Choroid plexus epithelial cell (primary cell): ENCODE results near the gene TMEM31.

Experiments
- DNase-seq: peaks from one replicate; pipeline ENCODE4 v3.0.0-alpha.2; 2010; ENCODE audit warnings: low read depth
- H3K4me3 ChIP-seq: 2 replicates; pipeline ENCODE4 v1.5.1; 2011; ENCODE audit warnings: low read depth, mild to moderate bottlenecking, control low read depth, low read length, moderate library complexity
- CTCF ChIP-seq: conservative IDR thresholded peaks from 2 replicates; pipeline ENCODE4 v1.5.1; 2011; ENCODE audit warnings: low read depth, mild to moderate bottlenecking, control low read depth, inconsistent platforms, low read length, moderate library complexity

Gene TMEM31

GRCh38 chrX:103737696-103738095, 27.0 kb downstream of the TMEM31 start:
- no peak for DNase-seq
- no peak for TF ChIP-seq CTCF
- no peak overlapping the region for H3K4me3 ChIP-seq

GRCh38 chrX:103739421-103739820, 28.7 kb downstream of the TMEM31 start:
- no peak for DNase-seq
- no peak for TF ChIP-seq CTCF
- H3K4me3 ChIP-seq = no peak overlapping the region

GRCh38 chrX:103741879-103742278, 31.2 kb downstream of the TMEM31 start:
- no peak for TF ChIP-seq CTCF
- DNase-seq = no peak
- H3K4me3 ChIP-seq = no peak overlapping the region

- H3K4me3 ChIP-seq = no peak overlapping the region
- TF ChIP-seq CTCF = no peak
- no peak for DNase-seq
These were observed 31.6 kb downstream of the TMEM31 start for GRCh38 chrX:103742339-103742738.

GRCh38 chrX:103747163-103747562, 36.5 kb downstream of the TMEM31 start:
- no peak for DNase-seq
- no peak overlapping the region for H3K4me3 ChIP-seq
- TF ChIP-seq CTCF = no peak

GRCh38 chrX:103754401-103754800, 43.7 kb downstream of the TMEM31 start:
- H3K4me3 ChIP-seq = no peak overlapping the region
- no peak for TF ChIP-seq CTCF
- DNase-seq = no peak

GRCh38 chrX:103756736-103757135, 46.0 kb downstream of the TMEM31 start:
- no peak for TF ChIP-seq CTCF
- no peak for DNase-seq
- H3K4me3 ChIP-seq = no peak overlapping the region
